GM18870 (cell line): ENCODE data around the gene COG6.

ENCODE experiments used
- ATAC-seq: cut with Tn5 transposase; IDR thresholded peaks from one replicate; pipeline ENCODE4 v1.9.1; 2021; ENCODE audit warnings: moderate library complexity; ENCODE audit not compliant: unreplicated experiment

COG6 gene

GRCh38 chr13:39767791-39768517, 112.5 kb downstream of the COG6 start:
- no peak for ATAC-seq

- no peak for ATAC-seq
These were observed 113.5 kb downstream of the COG6 start for GRCh38 chr13:39768962-39769361.

GRCh38 chr13:39770221-39771090, 115.0 kb downstream of the COG6 start:
- ATAC-seq: no peak

- no peak for ATAC-seq
These were observed 118.4 kb downstream of the COG6 start for GRCh38 chr13:39773833-39774232.

DNA sequence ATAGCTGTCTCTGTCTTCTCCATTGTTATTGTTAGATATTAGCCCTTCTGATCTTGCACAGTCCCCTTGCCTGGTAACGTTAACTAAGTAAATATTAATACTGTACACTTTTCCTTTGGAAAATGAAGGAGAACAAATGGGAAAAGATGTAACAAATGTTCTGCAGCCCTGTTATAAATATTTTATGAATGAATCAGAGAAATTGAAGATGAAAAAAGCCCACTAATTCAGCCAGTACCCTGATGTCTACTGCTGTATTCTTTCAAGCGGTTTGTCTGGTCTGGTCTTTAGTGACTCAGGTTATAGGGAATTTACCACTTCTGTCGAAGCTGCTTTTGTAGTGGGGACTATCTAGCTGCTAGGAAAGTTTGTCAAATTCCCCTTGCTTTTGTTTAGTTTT, 121.0 kb downstream of the COG6 start:
- peak; percentile 70 for ATAC-seq

DNA sequence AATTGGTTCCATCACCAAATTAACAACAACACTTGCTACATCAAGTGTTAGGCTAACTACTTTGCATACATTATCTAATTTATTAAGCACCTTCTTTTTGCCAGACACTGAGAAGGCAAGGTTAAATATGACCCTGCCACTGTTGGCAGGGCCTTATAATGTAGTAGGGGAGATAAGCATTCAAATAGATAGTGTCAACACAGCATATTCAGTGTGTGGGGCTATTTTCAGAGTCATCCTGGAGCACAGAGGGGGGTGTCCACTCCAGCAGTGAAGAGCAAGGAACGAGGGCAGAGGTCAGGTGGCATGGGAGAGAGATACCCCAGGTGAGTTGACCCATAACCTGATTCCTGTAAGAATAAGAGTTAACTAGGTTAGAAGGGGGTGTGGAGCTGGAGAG, 121.6 kb downstream of the COG6 start:
- ATAC-seq: no peak

GRCh38 chr13:39777527-39778061, 122.1 kb downstream of the COG6 start:
- no peak for ATAC-seq

DNA sequence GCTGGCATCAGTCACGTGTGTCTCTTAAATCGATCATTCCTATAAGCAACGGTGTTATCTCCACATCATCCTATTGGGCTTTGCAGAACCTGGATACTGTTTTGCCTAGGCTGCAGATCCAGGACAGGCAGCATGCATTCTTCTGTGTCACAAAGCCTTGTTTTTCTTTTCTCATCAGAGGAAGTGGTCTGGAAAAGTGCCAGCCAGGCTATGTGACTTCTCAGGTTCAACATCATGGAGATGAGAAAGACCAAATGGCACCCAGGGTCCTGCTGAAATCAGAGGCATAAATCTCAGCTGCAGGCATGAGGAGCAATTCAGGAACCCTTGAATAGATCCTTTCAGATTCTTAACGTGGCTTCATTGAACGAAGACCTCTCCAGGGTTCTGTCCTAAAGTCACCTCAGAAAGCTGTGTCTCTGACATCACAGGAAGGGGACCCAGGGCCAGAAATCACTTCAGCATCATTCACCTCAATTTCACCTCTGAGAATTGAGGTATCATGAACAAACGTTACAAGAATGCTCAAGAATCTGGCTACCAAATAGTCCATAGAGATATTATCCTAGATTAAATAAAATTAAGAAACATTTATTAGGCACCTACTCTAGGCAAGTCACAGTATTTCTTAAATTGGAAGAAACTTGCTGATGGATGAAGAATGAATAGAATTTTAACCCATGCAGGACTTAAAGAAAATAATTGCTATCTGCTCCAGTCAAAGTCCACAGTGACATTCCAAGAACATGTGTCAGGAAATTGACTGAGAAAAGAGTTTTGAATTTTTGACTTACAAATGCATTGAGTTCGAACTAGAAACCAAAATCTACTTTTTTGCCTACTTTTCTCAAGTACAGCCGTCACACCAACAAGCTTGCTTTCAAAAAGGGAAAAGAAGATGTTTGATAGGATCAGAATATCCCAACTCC, 124.1 kb downstream of the COG6 start:
- no peak for ATAC-seq

- ATAC-seq: no peak
These were observed 125.2 kb downstream of the COG6 start for GRCh38 chr13:39780711-39781110.

GRCh38 chr13:39781381-39781780, 125.9 kb downstream of the COG6 start:
- no peak for ATAC-seq

- ATAC-seq: no peak
These were observed 127.6 kb downstream of the COG6 start for GRCh38 chr13:39783051-39783450.

DNA sequence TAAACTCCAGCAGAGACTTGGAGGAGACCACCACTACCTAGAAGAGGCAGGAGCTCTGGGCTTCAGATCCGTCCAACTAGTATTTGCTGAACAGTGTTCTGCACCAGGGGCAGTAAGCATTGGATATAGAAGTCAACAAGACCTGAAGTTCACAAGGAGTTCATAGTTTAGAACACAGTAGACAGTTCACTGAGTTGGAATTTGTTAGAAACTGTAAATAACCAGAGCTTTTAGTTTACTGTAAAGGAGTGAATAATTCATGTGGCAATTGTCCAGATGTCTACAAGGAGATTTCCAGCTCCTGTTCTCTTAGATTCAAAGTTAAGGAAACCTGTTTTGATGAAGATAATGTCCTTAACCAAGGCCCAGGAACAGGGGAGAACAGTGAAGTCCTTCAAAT, 128.9 kb downstream of the COG6 start:
- ATAC-seq: no peak

DNA sequence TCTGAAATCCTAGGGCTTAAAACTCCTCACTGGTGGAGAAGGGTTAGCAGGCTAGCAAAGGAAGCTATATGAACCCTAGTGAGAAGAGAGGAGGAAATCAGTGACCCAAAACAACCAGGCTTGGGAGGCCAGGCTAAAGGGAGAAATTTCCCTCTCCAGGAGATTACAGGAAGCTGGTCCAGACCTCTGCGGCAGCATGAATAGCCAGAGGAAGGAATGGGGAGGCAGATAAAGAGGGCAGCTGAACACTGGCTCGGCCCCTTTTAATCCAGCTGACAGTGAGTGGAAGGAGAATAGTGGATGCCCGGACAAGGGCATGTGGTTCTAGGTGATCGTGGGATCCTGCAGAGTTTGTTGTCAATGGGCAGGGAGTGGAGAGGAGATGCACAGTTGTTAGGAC, 130.6 kb downstream of the COG6 start:
- no peak for ATAC-seq

- no peak for ATAC-seq
These were observed 131.6 kb downstream of the COG6 start for GRCh38 chr13:39787086-39787487.

DNA sequence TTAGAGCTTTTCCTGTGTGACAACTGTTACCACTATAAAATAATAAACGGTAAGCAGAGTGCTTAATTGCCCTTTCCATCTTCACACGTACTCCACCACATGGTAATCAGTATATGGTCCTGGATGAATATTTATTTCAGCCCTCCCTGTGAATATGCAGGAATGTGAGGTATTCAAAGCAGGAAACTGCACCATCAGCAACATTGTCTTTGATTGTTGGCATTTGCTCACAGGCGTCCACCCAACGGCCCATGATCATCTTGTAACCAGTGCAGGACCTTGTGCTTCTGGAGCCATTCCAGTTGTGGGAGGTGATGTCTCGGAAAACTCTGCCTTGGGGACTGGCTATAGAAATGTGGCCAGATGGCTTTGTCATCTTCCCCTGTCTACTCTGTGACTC, 132.6 kb downstream of the COG6 start:
- ATAC-seq: no peak

- no peak for ATAC-seq
These were observed 134.0 kb downstream of the COG6 start for GRCh38 chr13:39789451-39789850.
